Pancreas (tissue), 10 donors: Measurements from ENCODE around the gene MFSD2A. TPM values are rescaled to one million over a fixed set of nuclear protein-coding genes. Genes with fewer than 3 reads are reported as not detected.
A peak's percentile ranks its signal among the peaks of the same experiment; 100 is the strongest.

ENCODE experiments used
- ATAC-seq, 4 donors: fragments of 200-7000 bp; cut with Tn5 transposase; one replicate each; pipeline versions ENCODE4 v1.8.0 to v1.9.1; 2020; ENCODE audit warnings: mild to moderate bottlenecking in 4 of 4, moderate library complexity in 4 of 4
- DNase-seq, 6 donors: peaks; one replicate each; pipeline ENCODE4 v3.0.0-alpha.2; 2020
- FAIRE-seq: peaks from 2 replicates; lab custom pipeline; 2012; peaks lifted over from hg19 to GRCh38; lab: Jason Lieb, UNC
- H3K27ac ChIP-seq, 4 donors: fragments of 200-600 bp; sonication (generic); 1 replicate in 3 of 4; 2 replicates in 1 of 4; pipeline versions ENCODE4 v1.5.0 to v1.8.0; 2020
- H3K27me3 ChIP-seq, 4 donors: fragments of 200-600 bp; one replicate each; pipeline ENCODE4 v1.8.0; 2021
- H3K36me3 ChIP-seq, 3 donors: fragments of 200-600 bp; sonication (generic) in 1 of 3; one replicate each; pipeline versions ENCODE4 v1.5.0 to v1.8.0; 2020 to 2021
- H3K4me1 ChIP-seq, 3 donors: fragments of 200-600 bp; one replicate each; pipeline ENCODE4 v1.8.0; 2021
- H3K4me3 ChIP-seq, 4 donors: fragments of 200-600 bp; sonication (generic) in 2 of 4; one replicate each; pipeline versions ENCODE4 v1.5.0 to v1.8.0; 2020 to 2021
- H3K9me3 ChIP-seq, 4 donors: fragments of 200-600 bp; one replicate each; pipeline ENCODE4 v1.8.0; 2021
- CTCF ChIP-seq, 4 donors: fragments of 200-600 bp; sonication (generic) in 3 of 4; IDR thresholded peaks; one replicate each; pipeline versions ENCODE4 v1.5.0 to v1.8.0; 2021; ENCODE audit warnings: antibody characterized with exemption in 4 of 4
- WGBS, 2 donors: extraction: QIAGEN DNeasy Blood & Tissue Kit; methylation state at CpG; one replicate each; pipeline ENCODE4 v1.1.7; 2013; 5-methylcytosine and 5-hydroxymethylcytosine counted together
- intact Hi-C, 3 donors: fragments of 100-400 bp; cut with DNase I; formaldehyde crosslinking; loops; one replicate each; pipeline versions ENCODE4 v1.11.1 to v1.14.2; 2022
- polyA plus RNA-seq, 2 donors: library from polyadenylated mRNA; stranded (reverse); fragments of 200-250 nt; gene quantifications; one replicate each; pipeline ENCODE4 v1.2.3, GENCODE V29; 2013
- total RNA-seq, 6 donors: library from RNA; stranded (reverse); fragmentation: NEBNext Ultra II Directional in 4 of 6; extraction: Animal tissue kit (Norgen Biotek cat#: 25700) in 4 of 6; gene quantifications; one replicate each; pipeline versions ENCODE4 v1.2.1 to v1.2.4, GENCODE V29; 2021 to 2023
- donor health status: healthy with polysubstance abuse.
- donor health status: DM: no; HTN: no; CAD: no; lungs with moderate emphysema.
- donor health status: DM: no; HTN: no; CAD: no.
- donor health status: control.
- donor health status: control.
- donor health status: Bipolar disorder and iron deficiency.
- donor health status: DM: yes; HTN: yes; CAD: no.
- donor health status: DM: no; HTN: no; CAD: no.
- donor health status: DM: no; HTN: no; CAD: no.
- donor health status: DM: yes; HTN: yes; CAD: no.

The MFSD2A gene
- total and polyA plus RNA-seq, 8 donors = 0.16 to 1.0 (median 0.47) TPM; not detected in 1

- no peaks in the 10 kb centered on the region for H3K9me3 ChIP-seq
- FAIRE-seq = no peak
- intact Hi-C loops = no loop called here
- ATAC-seq = no peak
- WGBS, 2 donors = 47 to 50% methylated on average over 25 of the region's 25 CpGs
- no peaks in the 10 kb centered on the region for H3K4me1 ChIP-seq
- no peak overlapping the region for H3K27ac ChIP-seq
- no peak overlapping the region for H3K4me3 ChIP-seq
- no peaks in the 10 kb centered on the region for H3K36me3 ChIP-seq
- DNase-seq = no peak
- no peak for TF ChIP-seq CTCF (IDR thresholded peaks at IDR 0.05)
- no peaks in the 10 kb centered on the region for H3K27me3 ChIP-seq
These were observed 32.7 kb upstream of the MFSD2A start for GRCh38 chr1:39922251-39922688.

GRCh38 chr1:39925721-39926342 lies 29.1 kb upstream of the MFSD2A start:
- intact Hi-C loops = loop anchor here in 1 of 3 donors (5.0 kb wide), 1 partner anchor 46 kb away; no protein-coding TSS in a partner anchor
- Histone ChIP-seq H3K36me3 (no peaks in the 10 kb centered on the region), H3K4me3 (no peak overlapping the region), H3K4me1 (no peaks in the 10 kb centered on the region), H3K27ac (no peak overlapping the region), H3K9me3 (no peaks in the 10 kb centered on the region), H3K27me3 (no peaks in the 10 kb centered on the region)
- 83 to 92% methylated on average over 2 of the region's 2 CpGs for WGBS, 2 donors
- no peak for FAIRE-seq
- DNase-seq = no peak
- TF ChIP-seq CTCF (IDR thresholded peaks at IDR 0.05) = no peak
- ATAC-seq = no peak

GRCh38 chr1:39926343-39926793 lies 28.6 kb upstream of the MFSD2A start:
- intact Hi-C loops = loop anchor here in 1 of 3 donors (5.0 kb wide), 1 partner anchor 46 kb away; no protein-coding TSS in a partner anchor
- Histone ChIP-seq H3K27ac (no peak overlapping the region), H3K4me3 (no peak overlapping the region), H3K4me1 (no peaks in the 10 kb centered on the region), H3K36me3 (no peaks in the 10 kb centered on the region), H3K9me3 (no peaks in the 10 kb centered on the region), H3K27me3 (no peaks in the 10 kb centered on the region)
- DNase-seq (no peak), FAIRE-seq (no peak), ATAC-seq (peak in 3 of 4 donors; percentile 25 to 70 (median 31))
- no peak for TF ChIP-seq CTCF (IDR thresholded peaks at IDR 0.05)
- WGBS, 2 donors = 62 to 66% methylated on average over 6 of the region's 6 CpGs

GRCh38 chr1:39926820-39927219 lies 28.1 kb upstream of the MFSD2A start:
- DNase-seq (peak in 2 of 6 donors; percentile 33 to 38), FAIRE-seq (no peak), ATAC-seq (peak in 3 of 4 donors; percentile 24 to 43 (median 38))
- no peak for TF ChIP-seq CTCF (IDR thresholded peaks at IDR 0.05)
- intact Hi-C loops = loop anchor here in 1 of 3 donors (5.0 kb wide), 1 partner anchor 45 kb away; no protein-coding TSS in a partner anchor
- no peak overlapping the region for H3K4me3 ChIP-seq
- no peaks in the 10 kb centered on the region for H3K27me3 ChIP-seq
- no peaks in the 10 kb centered on the region for H3K4me1 ChIP-seq
- WGBS, 2 donors = 36 to 42% methylated on average over 6 of the region's 6 CpGs
- no peak overlapping the region for H3K27ac ChIP-seq
- H3K36me3 ChIP-seq = no peaks in the 10 kb centered on the region
- no peaks in the 10 kb centered on the region for H3K9me3 ChIP-seq

- no peaks in the 10 kb centered on the region for H3K9me3 ChIP-seq
- H3K4me1 ChIP-seq = no peaks in the 10 kb centered on the region
- ATAC-seq (peak in 3 of 4 donors; percentile 27 to 42 (median 32)), FAIRE-seq (no peak), DNase-seq (no peak)
- intact Hi-C loops = loop anchor here in 1 of 3 donors (5.0 kb wide), 1 partner anchor 45 kb away; no protein-coding TSS in a partner anchor
- H3K4me3 ChIP-seq = no peak overlapping the region
- 53 to 60% methylated on average over 3 of the region's 3 CpGs for WGBS, 2 donors
- H3K27ac ChIP-seq = no peak overlapping the region
- TF ChIP-seq CTCF (IDR thresholded peaks at IDR 0.05) = no peak
- no peaks in the 10 kb centered on the region for H3K36me3 ChIP-seq
- H3K27me3 ChIP-seq = no peaks in the 10 kb centered on the region
These were observed 27.4 kb upstream of the MFSD2A start for GRCh38 chr1:39927538-39927937.
